Left forelimb (tissue), 1 donor: ENCODE results near the gene HOXB5.

ENCODE experiments used
- DNase-seq: peaks from one replicate; pipeline ENCODE4 v3.0.0-alpha.2; 2018; ENCODE audit warnings: low spot score

The HOXB5 gene

DNA sequence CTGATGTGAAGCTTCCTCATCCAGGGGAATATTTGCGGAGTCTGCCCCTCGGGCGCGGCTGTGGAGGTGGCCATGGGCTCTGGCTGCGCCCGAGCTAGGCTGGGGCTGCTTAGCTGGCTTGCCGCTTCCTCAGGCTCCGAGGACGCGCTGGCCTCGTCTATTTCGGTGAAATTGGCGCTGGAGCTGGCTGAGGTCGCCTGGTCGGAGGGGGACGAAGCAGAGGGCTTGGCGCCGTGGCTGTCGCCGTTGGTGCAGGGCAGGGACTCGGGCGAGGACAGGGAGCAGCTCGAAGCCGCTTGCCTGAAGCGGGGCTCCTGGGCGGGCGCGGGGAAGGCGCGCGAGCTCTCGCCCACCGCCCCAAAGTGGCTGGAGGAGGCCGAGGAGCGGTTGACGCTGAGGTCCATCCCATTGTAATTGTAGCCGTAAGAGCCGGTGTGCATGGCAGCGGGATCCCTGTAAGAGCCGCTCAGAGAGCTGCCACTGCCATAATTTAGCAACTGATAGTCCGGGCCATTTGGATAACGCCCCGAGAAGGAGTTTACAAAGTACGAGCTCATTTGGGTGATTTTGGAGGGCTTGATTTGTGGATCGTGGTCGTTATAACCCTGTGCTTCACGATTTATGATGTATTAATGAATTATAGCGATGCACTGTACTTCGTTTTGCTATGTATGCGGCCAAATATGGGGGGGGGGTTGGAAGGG lies at the start of gene HOXB5:
Gene HOXB5, minus strand, starts transcription at position 654 of the 704 bp plus-strand sequence. Its CDS starts 97 bp downstream, at position 557.
- no peak for DNase-seq

DNA sequence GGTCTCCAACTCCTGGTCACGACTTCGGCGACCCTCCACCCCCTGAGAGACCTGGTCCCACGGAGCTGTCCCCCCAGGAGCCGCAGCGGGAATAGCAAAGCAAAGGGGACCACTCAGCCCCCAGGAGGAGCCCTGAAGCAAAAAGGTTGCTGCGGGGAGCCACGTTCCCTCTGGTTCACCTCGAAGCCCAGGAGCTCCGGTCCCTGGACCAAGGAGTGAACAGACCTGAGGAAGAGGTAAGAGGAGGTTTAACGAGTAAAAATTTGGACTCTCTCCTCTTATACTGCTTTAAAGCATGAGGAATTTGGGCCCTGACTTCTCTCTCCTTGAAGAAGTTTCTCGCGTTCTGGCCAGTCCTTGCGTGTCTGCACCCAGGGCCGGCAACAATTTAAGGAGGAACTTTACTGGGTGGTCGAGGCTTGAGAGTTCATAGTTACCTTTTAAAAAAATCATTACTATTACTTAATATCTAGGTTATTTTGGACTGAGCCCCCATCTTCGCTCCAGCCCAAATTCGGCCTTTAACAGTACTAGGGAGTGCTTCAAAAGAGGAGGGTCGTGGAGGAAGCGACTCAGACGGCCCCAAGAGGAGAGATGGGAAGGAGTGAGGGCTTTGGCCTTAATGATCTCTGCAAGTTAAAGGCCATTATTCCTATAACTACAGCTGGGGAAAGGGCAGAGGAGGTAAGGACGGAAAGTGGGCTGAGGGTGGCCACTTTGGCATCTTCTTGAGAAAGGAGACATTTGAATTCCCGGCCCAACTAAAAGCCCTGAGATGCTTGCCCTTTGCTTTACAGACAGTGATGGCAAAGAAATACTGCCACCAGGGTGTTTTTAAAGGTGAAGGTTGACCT lies 49.5 kb upstream of the HOXB5 start:
- no peak for DNase-seq

DNA sequence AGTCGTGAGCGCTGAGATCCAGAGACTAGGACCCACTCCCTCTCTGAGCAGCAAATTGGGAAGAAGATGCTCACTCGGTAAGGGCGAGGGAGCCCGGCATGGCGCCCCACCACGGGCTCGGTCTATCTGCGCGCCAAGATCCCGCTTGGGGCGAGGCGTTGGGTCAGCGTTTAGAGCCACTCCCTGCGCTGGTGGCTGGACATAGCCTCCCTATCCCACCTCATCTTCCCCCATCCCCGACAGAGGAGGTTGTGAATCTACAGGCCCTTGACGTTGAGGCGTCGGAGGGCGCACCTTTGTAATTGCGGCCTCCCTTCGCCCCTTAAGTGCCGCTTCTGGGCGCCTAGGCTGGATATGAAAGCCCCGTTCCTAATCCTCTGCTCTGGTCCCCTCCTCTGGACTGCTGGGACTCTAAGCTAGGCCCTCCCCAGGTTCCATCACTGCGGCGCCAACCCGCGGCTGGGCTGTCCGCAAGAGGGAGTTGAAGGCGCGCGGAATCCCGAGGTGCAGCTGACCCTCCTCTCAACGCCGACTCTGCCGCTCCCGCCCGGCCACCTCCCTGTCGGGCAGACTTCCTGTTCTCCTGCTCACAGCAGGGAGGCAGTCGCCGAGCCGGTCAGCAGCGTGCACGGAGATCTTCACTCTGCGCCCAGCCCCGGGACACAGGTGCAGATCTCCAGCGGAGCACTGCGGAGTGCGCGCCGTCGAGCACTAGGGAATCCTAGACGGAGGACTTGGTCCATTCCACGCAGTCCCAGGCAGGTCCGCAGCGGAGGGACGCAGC lies 48.7 kb upstream of the HOXB5 start:
- DNase-seq: no peak

DNA sequence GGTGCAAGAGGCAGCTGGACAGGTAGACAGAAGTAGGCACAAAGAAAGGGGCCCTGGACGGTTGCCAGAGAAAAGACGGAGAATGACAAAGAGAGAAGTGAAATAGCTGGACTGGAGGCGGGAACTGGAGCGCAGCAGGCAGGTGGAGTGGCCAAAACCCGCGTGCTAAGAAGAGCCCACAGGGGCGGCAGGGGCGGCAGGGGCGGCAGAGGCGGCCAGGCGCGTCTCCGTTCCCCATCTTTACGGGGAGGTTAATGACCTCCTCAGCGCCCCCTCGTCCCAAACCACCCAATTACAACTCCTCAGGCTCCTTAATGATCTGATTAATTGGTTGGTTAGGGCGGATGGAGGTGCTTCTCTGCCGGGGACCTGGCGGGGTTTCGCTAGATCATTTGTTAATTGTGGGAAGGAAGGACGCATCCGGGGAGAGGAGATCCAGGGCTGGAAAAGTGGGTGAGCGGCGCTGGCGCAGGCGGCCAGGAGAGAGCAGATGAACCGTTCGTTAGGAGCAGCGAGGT lies 48.0 kb upstream of the HOXB5 start:
- no peak for DNase-seq

DNA sequence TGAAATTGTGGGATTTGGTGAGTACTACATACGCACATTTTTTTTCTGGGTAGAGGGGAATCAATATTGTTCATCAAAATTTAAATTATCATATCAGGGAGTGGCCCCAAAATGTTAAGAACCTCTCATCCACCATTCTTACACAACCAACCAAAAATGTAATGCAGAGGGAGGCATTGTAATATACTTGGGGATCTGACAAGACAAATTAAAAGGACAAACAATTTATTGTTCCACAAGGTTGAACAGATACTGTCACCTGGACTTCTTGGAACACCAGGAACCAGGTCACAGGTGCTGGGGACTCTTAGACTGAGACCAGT lies 47.2 kb upstream of the HOXB5 start:
- DNase-seq: no peak

DNA sequence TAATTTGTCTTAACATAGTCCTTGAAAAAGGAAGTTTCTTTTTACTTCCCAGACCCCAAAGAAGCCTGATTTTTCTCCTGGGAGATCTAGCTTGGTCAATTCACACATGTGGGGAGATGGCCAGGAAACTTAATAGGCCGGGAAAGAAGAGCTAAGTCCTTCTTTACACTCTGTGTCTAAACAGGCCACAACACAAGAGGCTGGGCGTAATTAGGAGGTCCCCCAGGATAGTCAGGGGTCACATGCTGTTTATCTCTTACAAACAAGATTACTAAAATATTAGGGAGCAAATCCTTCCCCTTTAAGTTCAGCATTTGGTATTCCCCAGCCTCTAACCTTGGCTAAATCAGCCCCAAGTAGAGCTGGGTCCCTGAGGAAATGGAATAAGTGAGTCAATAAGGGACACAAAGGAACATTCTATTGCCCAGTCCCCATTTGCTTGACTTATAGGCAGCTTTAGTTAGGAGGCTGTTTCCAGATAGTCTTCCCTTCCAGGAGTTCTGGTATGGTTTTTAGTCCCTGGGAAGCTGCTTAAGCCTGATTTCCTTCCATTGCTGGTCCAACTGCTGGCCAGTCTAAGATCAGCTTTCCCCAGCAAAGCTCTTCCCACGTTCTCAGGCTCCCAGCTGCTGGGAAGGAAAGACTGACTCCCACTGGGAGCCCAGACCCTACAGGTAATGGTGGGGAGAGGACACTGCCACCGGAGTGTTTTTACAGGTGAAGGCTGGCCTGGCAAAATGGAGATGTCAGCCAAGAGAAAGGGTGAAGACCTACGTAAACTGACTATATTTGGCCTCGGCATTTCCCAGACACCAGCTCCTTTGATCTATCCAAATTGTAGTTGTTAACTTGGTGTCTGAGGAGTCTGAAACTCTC lies 46.6 kb upstream of the HOXB5 start:
- no peak for DNase-seq

DNA sequence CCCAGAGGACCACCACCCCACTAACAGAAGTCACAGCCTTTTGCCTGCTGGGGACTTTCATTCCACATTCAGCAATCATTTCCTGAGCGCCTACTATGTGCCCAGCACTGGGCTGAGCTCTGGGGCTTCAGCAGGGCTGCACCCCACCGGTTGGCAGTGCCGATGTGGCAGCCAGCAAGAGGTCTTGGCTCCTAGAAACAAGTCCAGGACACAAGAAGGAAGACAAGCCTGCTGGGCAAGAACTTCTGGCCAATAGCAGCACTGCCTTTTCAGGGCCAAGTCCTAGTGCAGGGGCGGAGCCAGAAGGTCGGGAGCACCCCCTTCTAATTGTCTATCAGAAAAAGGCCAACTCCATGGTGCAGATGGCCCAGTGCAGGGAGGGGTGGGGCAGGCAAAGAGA lies 45.6 kb upstream of the HOXB5 start:
- DNase-seq: no peak

DNA sequence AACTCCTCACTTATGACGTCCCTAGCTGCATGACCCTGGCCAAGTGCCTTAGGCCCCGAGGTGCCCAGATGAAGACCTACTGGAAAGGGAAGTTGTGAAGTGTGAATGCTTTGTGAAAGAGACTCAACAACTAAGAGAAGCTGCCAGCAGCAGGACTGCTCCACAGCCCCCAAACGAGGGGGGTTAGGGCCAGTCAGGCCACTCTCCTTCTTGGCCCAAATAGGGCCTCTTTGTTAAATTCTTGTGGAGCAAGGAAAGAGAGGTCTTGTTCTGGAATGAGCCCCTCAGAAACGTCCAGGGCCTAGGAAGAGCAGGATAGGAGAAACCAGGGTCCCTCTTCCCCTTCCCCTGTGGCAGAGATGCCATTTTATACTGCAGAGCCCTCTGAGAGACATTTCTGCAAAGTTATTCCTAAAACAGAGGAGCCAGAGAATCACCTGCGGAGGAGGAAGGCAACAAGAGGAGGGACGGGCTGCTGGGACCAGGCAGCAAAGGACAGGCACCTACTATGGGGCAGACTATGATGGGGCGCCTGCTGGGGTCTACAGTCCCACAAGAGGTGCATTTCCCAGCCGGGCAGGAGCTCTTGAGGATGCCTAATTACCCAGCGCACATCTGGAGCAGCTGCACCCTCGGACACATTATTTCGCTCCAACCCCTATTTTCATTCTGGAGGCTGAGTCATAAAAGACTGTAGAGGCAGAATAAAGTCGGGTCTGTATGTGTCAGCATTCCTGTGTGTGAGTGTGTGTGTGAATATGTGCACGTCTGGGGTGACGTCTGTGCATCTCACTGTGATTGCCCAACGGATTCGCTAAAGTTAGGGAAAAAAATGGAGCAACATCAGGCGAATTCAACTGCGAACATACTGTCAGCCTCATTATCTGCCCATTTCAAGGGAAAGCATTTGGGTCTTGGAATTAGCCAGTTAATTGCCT lies 44.0 kb upstream of the HOXB5 start:
- no peak for DNase-seq

DNA sequence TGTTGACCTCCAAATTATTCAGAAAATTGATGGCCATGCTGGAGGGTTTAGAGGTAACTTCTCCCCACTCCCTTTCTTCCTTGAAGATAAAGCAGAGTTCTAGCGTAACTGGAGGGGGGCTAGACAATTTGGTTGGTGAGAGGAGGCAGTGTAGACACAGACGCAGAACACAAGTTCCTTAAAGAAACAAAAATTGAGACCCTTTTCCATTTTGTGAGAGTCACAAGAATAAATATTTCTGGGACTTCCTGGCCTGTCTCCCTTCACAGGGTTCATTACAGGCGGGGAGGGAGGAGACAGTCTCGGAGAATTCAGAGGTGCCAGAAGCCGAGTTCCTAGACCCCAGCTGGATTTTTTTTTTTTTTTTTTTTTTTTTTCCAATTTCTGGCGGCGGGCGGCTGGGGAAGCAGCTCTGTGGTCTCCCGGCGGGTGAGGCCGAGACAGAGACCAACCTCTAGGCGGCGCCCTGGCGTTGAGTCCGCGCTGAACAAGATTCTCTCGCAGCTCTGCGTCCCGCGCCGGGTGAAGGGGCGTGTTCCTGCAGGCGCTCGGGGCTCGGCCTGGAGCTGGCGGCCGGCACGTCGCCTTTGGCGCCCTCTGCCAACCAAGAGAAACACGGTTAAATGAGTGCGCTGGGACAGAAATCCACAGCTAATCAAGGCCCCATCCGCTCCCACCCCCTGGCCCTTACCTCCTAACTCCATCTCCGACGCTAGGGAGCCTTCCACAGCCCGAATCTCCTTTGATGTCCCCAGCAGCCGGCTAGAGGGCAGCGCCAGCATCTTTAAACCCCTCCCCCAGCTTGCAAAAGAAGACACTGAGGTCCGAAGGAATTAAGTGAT lies 42.8 kb upstream of the HOXB5 start:
- no peak for DNase-seq

DNA sequence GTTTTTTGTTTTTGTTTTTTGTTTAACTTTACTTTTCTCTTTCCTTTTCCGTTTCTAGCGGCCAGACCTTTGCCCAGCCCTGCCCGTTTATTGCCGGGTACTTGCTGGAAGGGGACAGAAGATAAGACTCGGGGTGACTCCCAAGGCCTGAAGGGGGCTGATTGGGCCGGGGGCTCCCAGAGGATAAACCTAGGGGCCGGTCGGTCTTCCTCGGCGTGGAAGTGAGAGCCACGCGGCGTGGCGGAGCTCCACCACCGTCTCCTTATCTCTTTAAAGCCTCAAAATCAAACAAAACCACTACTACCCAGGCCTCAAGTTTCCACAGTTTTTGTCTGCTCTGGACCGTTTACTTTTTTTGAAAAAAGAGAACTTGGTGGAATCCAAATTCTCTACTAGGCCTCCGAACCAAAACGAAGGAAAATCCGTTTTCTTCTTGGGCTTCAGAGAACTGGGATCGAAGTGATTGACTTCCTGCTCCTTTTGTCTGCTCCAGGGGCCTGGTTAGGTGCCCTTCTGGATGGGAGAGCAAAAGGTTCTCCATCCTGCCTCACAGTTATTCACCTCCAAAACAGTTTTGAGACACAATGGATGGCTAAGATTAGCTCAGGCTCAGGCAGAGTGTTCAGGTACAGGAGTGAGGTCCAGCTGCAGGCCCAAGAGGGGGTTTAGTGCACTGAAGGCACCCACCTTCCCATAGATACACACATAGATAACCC lies 41.1 kb upstream of the HOXB5 start:
- no peak for DNase-seq

DNA sequence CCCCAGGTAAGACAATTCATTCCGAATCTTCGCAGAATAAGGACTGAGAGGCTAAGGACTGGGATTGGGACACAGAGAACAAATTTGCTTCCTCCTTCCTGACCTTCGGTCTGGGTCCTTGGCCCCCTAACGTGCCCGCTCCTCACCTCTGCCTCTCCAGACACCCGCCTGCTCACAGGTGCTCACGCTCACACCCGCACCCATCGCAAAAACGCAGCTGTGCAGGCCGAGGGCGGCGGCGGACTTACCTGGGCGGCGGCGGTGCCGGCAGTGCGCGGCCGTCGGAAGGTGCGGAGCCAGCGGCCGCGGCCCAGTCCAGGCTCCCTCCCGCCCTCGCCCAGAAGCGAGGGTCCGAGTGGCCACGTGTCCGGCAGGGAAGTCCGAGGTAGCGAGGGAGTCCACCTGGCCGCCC lies 39.7 kb upstream of the HOXB5 start:
- DNase-seq: no peak

DNA sequence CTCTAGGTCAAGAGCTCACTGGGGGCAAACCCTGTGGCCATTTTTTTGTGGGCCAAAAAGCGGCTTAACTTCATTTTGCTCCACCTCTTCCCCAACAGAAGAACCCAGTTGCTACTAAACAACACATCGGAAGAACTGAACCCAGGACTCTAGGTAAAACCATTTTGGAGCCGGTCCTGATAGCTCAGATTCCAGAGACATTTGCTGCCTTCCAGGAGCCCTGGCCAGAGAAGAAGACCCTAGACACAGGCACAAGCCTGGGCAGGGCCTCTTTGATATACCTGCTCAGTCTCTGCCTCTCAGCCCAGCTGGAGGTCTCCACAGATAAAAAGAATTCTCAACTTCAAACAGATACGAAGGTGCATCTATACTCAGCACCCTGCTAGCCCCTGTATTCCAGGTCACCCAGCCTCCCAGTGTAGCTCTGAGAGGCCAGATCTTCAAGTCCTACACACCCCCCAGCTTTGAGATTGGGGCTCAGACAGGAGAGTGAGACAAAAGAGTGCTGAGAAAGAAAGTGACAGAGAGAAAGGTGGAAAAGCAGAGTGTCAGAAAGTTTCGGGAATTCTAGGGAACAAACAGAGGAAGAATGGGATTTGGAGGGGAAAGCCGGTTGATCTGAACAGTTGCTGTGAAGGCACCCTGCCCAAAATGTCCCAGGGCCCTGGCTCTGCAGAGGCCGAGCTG lies 39.1 kb upstream of the HOXB5 start:
- no peak for DNase-seq

DNA sequence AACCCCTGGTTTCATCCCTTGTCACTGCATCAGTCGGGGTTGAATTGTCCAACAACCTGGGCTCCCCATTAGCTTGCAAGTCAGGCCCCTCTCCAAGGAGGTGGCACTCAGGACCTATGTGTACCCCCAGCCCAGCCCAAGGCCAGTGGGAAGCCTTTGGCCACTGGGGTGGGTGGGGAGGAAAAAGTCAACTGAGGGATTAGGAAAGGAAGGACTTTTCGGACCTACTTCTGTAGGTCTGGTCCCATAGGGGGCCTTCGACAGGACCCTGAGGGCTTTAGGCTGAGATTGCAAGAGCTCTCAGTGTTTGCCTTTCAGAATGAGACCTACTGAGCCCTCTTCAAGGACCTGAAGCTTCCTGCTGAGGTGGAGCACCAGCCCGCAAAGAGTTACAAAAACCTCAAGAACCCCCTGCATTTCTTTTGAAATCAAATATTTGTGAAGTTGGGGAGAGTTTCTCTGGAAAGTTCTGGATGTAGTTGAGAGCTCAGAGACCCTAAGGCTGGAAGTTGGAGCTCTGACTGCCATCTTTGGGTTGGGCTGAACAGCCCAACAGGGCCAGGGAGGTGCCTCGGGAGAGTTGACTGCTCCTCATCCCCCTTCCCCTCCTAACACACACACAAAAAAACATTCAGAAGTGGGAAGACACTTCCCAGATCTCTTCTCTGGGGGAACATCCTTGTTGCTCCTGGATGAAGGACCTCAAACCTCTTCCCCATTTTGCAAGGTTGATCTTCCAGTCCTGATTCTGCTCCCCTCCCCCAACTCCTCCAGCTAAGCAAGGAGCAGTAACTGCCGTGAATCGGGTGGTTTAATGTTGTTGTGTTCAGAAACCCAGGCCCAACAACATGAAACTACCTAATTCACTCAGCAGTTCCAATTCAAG lies 38.4 kb upstream of the HOXB5 start:
- no peak for DNase-seq

DNA sequence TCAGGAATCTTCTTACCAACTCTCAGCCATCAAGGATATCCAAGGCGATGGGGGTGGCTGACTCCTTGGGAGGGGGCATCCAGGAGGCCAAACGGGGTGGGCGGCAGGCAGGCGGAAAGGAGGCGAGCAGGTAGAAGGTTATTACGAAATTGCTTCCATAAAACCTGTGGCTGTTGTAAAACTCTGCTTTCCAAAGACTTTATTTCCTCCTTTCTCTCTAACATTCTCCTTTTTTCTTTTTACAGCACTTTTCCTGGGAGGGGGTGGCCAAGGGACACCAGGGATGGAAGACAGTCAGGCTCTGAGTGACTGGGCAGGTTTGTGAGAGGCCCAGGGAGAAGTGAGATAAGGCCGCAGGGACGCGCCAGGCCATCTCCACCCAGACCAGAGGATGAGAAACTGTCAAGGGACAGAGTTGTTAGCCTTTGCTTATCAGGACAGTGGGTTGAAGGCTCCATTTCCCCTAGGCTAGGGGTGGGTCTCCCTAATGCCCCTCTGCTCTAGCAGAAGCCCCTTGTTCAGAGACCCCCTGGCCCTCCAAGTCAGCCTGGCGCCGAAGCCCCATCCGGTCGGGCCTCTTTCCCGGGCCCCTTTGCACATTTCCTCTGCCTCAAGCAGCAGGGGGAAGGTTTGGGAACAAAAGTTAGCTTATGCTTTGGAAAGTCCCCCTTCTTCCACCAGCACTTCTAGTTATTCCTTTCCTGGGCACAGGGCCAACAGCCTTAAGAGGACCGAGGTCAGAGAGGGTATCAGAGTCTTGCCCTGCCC lies 37.5 kb upstream of the HOXB5 start:
- DNase-seq: no peak

DNA sequence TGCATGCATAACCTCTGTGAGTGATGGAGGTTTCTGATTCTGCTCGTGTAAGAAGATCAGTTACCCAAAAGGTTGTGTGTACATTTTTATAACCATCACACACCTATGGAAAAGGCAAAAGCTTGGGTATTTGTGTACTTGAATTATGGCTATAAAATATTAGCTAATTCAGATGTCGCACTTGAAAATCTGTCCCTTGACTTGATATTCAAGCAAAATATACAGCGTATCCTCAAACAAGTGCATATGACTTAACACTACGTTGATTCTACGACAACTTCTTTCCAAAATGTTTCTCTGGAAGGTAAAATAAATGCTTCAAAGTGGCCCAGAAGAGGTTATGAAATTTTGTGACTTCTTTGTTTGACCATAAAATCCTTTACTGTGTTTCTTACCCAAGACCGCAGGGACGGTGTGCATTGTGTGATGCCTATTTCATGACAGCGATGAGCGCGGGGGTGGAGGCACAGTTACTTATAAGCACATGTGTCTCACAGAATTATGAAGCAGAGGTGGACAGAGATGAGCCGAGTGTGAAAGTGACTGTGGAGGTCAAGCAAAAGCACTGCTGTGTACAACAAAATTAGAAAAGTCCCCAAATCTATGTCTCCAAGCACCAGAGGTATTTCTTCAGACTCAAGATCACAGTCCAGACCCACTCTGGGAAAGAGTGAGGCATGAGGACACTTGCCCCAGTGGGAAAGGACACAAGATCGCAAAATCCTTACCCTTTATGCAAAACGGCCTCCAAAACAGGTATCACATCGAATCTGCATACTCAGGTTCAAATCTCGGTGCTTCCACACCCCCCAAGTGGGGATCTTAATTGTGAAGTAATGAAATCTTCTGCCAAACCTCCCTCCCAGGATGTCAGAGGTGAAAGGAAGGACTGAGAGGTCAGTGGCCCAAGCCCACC lies 36.7 kb upstream of the HOXB5 start:
- no peak for DNase-seq
